Karpas-422 (cell line): ENCODE results near the gene DDAH2. TPM values are rescaled to one million over a fixed set of nuclear protein-coding genes. Genes with fewer than 3 reads are reported as not detected.
A peak's percentile ranks its signal among the peaks of the same experiment; 100 is the strongest.

Experiments used
- DNase-seq: peaks from one replicate; pipeline ENCODE4 v3.0.0-alpha.2; 2015
- H2AFZ ChIP-seq: fragments of 200-600 bp; sonication (generic); 2 replicates; pipeline ENCODE4 v1.6.1; 2014; ENCODE audit warnings: antibody characterized with exemption, low read length, mixed read lengths
- H3K27ac ChIP-seq: fragments of 200-600 bp; sonication (generic); 2 replicates; pipeline ENCODE4 v1.5.1; 2014; ENCODE audit warnings: mild to moderate bottlenecking, low read length, moderate library complexity
- H3K27me3 ChIP-seq: fragments of 200-600 bp; sonication (generic); 2 replicates; pipeline ENCODE4 v1.6.1; 2014; ENCODE audit warnings: low read length, mixed read lengths
- H3K36me3 ChIP-seq: fragments of 200-600 bp; sonication (generic); 2 replicates; pipeline ENCODE4 v1.6.1; 2014; ENCODE audit warnings: low read length, mixed read lengths; ENCODE audit not compliant: insufficient read depth
- H3K4me1 ChIP-seq: fragments of 200-600 bp; sonication (generic); 2 replicates; pipeline ENCODE4 v1.6.1; 2014; ENCODE audit warnings: mild to moderate bottlenecking, low read length, mixed read lengths
- H3K4me2 ChIP-seq: fragments of 200-600 bp; sonication (generic); 2 replicates; pipeline ENCODE4 v1.6.1; 2014; ENCODE audit warnings: low read length, low read depth, mild to moderate bottlenecking; ENCODE audit not compliant: poor library complexity, severe bottlenecking
- H3K4me3 ChIP-seq: fragments of 200-600 bp; sonication (generic); 2 replicates; pipeline ENCODE4 v1.5.1; 2014; ENCODE audit warnings: mild to moderate bottlenecking, antibody characterized with exemption, low read length, mixed read lengths
- H3K79me2 ChIP-seq: fragments of 200-600 bp; sonication (generic); 2 replicates; pipeline ENCODE4 v1.6.1; 2014; ENCODE audit warnings: mild to moderate bottlenecking, low read length, mixed read lengths
- H3K9ac ChIP-seq: fragments of 200-600 bp; sonication (generic); 2 replicates; pipeline ENCODE4 v1.6.0; 2014; ENCODE audit warnings: low read length
- H3K9me2 ChIP-seq: fragments of 200-600 bp; sonication (generic), shearing (Covaris generic); replicated peaks from 2 replicates; pipeline ENCODE4 v1.6.0; 2014; ENCODE audit warnings: mild to moderate bottlenecking, low read length, moderate library complexity; ENCODE audit not compliant: insufficient read depth
- H3K9me3 ChIP-seq: fragments of 300-700, 200-600 bp; sonication (generic); 2 replicates; pipeline ENCODE4 v1.6.1; 2014; ENCODE audit warnings: low read length, mixed read lengths
- H4K20me1 ChIP-seq: fragments of 200-600 bp; sonication (generic); 2 replicates; pipeline ENCODE4 v1.6.1; 2014; ENCODE audit warnings: mild to moderate bottlenecking, antibody characterized with exemption, low read length, low read depth; ENCODE audit not compliant: insufficient read depth
- total RNA-seq: library from RNA; depleted of rRNA; stranded (reverse); fragments of >200 nt; shearing (Covaris generic); gene quantifications from 2 replicates; pipeline ENCODE4 v1.2.3, GENCODE V29; 2014; ENCODE audit warnings: low replicate concordance

Gene DDAH2
- total RNA-seq, 1 experiment from 2014 or later = 13.3 TPM

DNA sequence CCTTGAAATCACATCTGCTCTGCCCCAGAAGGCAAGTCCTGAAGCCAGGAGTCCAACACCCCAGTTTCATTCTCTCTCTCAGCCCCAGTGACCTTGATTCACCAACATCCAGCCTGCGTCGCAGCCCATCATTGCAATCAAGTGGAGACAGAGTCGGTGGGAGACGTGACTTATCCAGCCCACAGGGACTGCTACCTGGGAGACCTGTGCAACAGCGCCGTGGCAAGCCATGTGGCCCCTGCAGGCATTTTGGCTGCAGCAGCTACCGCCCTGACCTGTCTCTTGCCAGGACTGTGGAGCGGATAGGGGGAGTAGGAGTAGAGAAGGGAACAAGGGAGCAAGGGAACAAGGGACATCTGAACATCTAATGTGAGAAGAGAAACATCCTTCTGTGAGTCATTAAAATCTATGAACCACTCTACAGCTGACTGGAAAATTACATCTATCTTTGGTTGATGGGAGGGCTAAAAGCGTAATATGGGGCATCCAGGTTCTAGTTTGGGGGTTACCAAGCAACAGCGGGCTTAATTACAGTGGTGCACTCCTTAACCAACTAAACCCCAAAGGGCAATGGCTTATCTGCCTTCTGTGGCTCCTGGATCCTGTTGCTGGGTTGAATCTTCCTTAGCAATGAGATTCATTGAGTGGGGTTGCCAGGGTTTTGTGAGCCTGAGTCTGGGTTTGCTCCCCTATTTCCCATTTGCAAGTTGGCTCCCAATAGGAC, 11.4 kb downstream of the DDAH2 start:
- no peaks in the 10 kb centered on the region for H4K20me1 ChIP-seq
- H3K27ac ChIP-seq = no peak overlapping the region
- H3K79me2 ChIP-seq = no peaks in the 10 kb centered on the region
- H3K9ac ChIP-seq = peak overlapping the region; percentile 46; the same call in 1 of the 2 replicates
- peak; percentile 74 for DNase-seq
- H3K4me2 ChIP-seq = peak overlapping the region; percentile 32
- no peak overlapping the region; the same call in 1 of the 2 replicates for H3K4me3 ChIP-seq
- H3K9me3 ChIP-seq = no peaks in the 10 kb centered on the region
- H3K36me3 ChIP-seq = no peaks in the 10 kb centered on the region
- H3K4me1 ChIP-seq = peaks cover 8% of the 10 kb centered on the region
- H2AFZ ChIP-seq = peak overlapping the region; percentile 89; the same call in 1 of the 2 replicates
- no peaks in the 10 kb centered on the region for H3K9me2 ChIP-seq
- no peaks in the 10 kb centered on the region for H3K27me3 ChIP-seq

DNA sequence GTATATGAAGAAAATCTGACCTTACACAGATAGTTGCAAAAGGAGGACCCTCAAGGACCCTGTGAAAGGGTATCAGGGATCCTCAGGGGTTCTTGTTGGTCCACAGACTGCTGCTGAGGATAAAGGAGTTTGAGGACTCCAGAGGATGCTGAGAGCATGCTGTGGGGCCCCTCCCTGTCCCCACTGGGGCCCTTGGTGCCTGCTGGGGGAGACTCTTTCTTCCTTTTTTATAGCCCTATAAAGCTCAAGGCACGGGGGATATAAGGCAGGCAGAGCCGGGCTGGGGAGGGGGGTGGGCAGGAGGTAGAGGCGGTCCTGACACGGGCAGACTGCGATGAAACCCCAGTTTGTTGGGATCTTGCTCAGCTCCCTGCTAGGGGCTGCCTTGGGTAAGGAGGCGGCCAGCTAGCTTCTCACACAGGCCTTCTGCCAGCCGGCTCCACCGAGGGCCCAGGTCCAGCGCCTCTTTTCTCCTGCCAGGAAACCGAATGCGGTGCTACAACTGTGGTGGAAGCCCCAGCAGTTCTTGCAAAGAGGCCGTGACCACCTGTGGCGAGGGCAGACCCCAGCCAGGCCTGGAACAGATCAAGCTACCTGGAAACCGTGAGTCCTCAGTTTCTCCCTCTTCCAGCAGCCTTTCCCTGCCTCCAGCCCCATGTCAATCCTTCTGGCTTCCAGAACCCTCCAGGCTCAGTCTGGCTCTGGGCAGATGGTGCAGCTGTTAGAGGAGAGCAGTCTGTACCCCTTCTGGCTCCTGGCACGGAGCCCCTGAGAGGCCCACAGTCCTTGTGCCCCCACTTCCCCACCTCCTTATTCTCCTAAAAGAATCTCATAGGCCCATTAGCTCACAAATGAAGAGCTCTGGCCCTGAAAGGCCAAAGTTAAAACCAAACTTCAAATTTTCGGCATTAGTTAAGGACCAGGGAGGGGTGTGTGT, 13.8 kb downstream of the DDAH2 start, which contains the start of gene LY6G6D:
LY6G6D (plus strand) TSS at position 327 of the 937 bp plus-strand sequence; CDS start at position 335, 8 bp downstream.
- no peak within 1 kb of the TSS for H3K9ac ChIP-seq
- no peak within 1 kb of the TSS for H2AFZ ChIP-seq
- H3K4me2 ChIP-seq = no peak within 1 kb of the TSS
- peaks cover 8% of the 10 kb centered on the region for H3K4me1 ChIP-seq
- H3K27ac ChIP-seq = no peak within 1 kb of the TSS
- H3K36me3 ChIP-seq = no peaks in the 10 kb centered on the region
- H3K9me2 ChIP-seq = no peaks in the 10 kb centered on the region
- H3K79me2 ChIP-seq = no peaks in the 10 kb centered on the region
- H3K4me3 ChIP-seq = no peak within 1 kb of the TSS
- DNase-seq = no peak
- no peaks in the 10 kb centered on the region for H3K9me3 ChIP-seq
- no peaks in the 10 kb centered on the region for H4K20me1 ChIP-seq
- no peaks in the 10 kb centered on the region for H3K27me3 ChIP-seq

DNA sequence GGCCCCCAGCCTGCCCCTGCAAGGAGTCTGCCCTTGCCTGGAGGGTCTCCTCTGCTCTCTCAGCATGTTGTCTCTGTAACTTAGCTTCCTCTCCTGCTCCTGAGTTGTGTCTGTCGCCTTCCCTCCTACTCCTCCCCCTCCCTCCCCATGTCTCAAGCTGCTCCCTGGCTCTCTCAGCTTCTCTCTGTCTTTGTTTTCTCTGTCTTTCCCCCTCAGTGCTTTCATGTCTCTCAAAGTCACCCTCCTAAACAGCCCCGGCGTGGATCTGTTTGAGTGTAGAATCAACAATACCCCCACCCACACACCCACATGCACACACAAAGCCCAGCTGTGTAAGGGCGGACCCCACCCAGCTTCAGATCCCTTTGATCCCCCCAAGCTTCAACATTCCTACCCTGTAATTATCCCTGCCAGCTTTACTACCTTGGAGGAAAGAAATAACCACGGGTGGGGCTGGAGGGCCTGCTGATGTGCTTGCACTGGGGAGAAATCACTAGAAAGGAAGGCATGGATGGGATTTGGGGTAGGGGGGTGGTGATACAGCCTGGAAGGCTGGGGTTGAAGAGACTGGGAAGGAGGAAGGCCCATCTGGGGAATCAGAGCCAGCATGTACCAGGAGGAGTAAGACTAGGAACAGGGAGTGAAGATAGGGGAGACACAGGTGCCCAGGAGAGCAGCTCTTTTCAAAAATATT, 15.0 kb downstream of the DDAH2 start:
- no peak overlapping the region for H2AFZ ChIP-seq
- DNase-seq = no peak
- H3K27me3 ChIP-seq = no peaks in the 10 kb centered on the region
- H3K4me3 ChIP-seq = no peak overlapping the region
- H3K36me3 ChIP-seq = no peaks in the 10 kb centered on the region
- no peaks in the 10 kb centered on the region for H3K9me2 ChIP-seq
- no peaks in the 10 kb centered on the region for H4K20me1 ChIP-seq
- H3K4me2 ChIP-seq = no peak overlapping the region
- H3K9ac ChIP-seq = no peak overlapping the region
- no peak overlapping the region for H3K27ac ChIP-seq
- no peaks in the 10 kb centered on the region for H3K9me3 ChIP-seq
- no peaks in the 10 kb centered on the region for H3K79me2 ChIP-seq
- peaks cover 8% of the 10 kb centered on the region for H3K4me1 ChIP-seq

DNA sequence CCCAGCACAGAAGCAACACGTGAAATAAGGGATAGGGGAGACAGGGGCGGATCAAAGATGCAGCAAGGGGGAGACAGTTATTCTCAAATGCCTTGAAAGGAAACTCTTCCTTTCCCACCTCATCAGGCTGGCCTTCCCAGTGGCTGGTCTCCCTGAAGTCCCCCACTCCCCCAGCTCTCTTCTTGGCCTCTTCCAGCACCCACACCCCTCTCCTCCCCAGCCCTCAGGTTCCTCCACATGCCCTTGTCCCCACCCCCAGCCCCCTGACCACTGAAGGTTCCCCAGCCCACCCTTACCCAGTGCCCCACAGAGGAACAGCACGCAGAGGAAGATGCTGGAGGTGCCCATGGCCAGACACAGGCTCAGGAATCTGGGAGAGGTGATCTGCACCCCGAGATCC, 15.6 kb downstream of the DDAH2 start:
- H3K4me1 ChIP-seq = peaks cover 8% of the 10 kb centered on the region
- H3K9ac ChIP-seq = no peak overlapping the region
- no peaks in the 10 kb centered on the region for H4K20me1 ChIP-seq
- no peak for DNase-seq
- no peak overlapping the region for H3K27ac ChIP-seq
- no peak overlapping the region for H2AFZ ChIP-seq
- no peaks in the 10 kb centered on the region for H3K9me3 ChIP-seq
- no peaks in the 10 kb centered on the region for H3K27me3 ChIP-seq
- no peaks in the 10 kb centered on the region for H3K9me2 ChIP-seq
- H3K4me3 ChIP-seq = no peak overlapping the region
- H3K36me3 ChIP-seq = no peaks in the 10 kb centered on the region
- no peaks in the 10 kb centered on the region for H3K79me2 ChIP-seq
- no peak overlapping the region for H3K4me2 ChIP-seq

DNA sequence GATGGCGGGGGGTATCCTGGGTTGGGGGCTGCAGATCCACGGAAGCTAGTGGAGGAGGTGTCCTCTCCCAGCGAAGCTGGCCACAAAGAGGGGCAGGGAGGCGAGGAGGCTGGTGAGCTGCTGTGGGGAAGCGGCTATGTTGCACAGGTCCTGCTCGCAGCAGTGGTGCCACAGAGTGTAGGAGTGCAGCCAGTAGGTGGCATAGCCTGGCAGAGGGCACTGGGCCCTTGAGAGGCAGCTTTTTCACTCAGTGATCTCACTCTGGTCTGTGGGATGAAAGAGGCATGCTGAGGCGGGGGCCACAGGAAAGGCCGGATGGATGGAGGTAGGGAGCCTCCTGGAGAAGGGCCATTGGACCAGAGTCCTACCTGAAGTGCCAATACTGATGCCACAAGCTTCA, 16.8 kb downstream of the DDAH2 start:
- Histone ChIP-seq H4K20me1 (no peaks in the 10 kb centered on the region), H3K27me3 (no peaks in the 10 kb centered on the region), H3K4me1 (peaks cover 1% of the 10 kb centered on the region), H3K36me3 (no peaks in the 10 kb centered on the region), H3K79me2 (no peaks in the 10 kb centered on the region), H3K9me2 (no peaks in the 10 kb centered on the region), H3K4me3 (no peak overlapping the region), H3K9me3 (no peaks in the 10 kb centered on the region), H3K4me2 (no peak overlapping the region), H3K9ac (no peak overlapping the region), H2AFZ (no peak overlapping the region), H3K27ac (no peak overlapping the region)
- peak; percentile 54 for DNase-seq

DNA sequence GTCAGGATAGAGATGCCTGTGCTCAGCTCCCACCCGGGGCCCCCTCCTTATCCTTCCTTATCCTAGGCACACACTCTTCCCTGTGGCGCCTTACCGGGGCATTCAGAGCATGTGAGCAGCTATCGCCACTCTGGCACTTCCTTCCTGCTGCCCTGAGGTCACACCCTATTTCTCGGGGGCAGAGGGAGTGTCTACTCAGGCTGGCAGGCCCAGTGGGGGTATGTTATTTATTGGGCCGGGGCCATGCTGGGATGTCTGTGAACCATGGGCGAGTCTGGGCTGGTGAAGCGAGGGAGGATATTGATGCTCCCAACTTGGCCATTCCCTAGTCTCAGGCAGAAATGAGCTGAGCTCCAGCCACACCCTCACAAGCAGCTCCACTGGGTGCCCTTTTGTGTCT, 17.9 kb downstream of the DDAH2 start:
- Histone ChIP-seq H3K36me3 (no peaks in the 10 kb centered on the region), H3K4me3 (no peak overlapping the region), H3K79me2 (no peaks in the 10 kb centered on the region), H3K9me3 (no peaks in the 10 kb centered on the region), H4K20me1 (no peaks in the 10 kb centered on the region), H3K27ac (no peak overlapping the region), H3K4me1 (no peaks in the 10 kb centered on the region), H3K27me3 (no peaks in the 10 kb centered on the region), H2AFZ (no peak overlapping the region), H3K9ac (no peak overlapping the region), H3K9me2 (no peaks in the 10 kb centered on the region), H3K4me2 (no peak overlapping the region)
- DNase-seq = no peak

DNA sequence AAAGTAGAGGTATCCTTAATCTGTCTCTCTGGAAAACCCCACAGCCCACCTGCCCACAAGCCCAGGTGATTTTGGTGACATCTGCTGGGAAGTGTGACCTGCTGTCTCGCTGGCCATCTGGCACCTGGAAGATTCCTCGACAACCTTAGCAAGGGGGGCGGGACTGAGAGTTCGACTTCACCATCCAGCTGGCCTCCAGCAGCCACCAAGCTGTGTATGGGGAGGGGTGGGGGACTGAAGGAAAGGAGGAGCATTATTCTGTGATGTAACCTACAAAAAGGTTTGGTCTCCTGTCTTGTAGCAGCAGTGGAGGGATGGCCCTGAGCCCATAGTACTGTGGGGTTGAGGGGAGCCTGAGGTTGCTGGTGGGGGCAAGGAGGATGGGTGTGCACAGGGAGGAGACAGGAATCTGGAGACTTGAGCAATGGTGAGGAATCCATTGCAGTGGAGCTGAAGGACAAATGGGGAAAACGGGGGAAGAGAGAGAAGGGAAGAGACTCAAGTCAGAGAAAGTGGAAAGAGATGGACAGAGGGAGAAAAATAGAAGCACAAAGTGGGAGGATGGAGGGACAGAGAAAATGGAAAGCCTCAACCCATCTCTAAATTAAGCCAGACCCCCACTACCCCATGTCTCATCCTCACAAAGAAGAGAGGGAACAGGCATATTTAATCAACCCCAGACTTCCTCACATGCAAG, 18.4 kb downstream of the DDAH2 start:
- H3K9me3 ChIP-seq = no peaks in the 10 kb centered on the region

More for the DNA sequence above, 18.4 kb downstream of the DDAH2 start:
- Histone ChIP-seq H3K27ac (no peak overlapping the region), H3K4me1 (no peaks in the 10 kb centered on the region), H3K79me2 (no peaks in the 10 kb centered on the region), H4K20me1 (no peaks in the 10 kb centered on the region), H3K9me2 (no peaks in the 10 kb centered on the region), H3K4me3 (no peak overlapping the region), H3K27me3 (no peaks in the 10 kb centered on the region), H3K9ac (no peak overlapping the region), H2AFZ (no peak overlapping the region), H3K36me3 (no peaks in the 10 kb centered on the region), H3K4me2 (no peak overlapping the region)
- DNase-seq = no peak
